Gastroesophageal sphincter (tissue), 3 donors: Measurements from ENCODE around the gene MRPS7.

Source experiments
- POLR2A ChIP-seq, 2 donors: fragments of 450-650 bp; IDR thresholded peaks; one replicate each; pipeline ENCODE4 v1.6.1; 2017; ENCODE audit warnings: antibody characterized with exemption in 2 of 2, mild to moderate bottlenecking in 2 of 2, moderate library complexity in 1 of 2
- POLR2AphosphoS5 ChIP-seq: sonication (generic); formaldehyde crosslinking; IDR thresholded peaks from one replicate; pipeline ENCODE4 v1.6.1; 2017; ENCODE audit warnings: antibody characterized with exemption
- TF ChIP-seq, protein P1 (sequence below), 4 experiments: fragments of 200-600 bp in 2 of 4; fragments of 450-650 bp in 2 of 4; sonication (generic) in 1 of 4; IDR thresholded peaks; one replicate each; pipeline ENCODE4 v1.5.1; 2017 to 2019; ENCODE audit warnings: antibody characterized with exemption in 4 of 4, mild to moderate bottlenecking in 2 of 4, moderate library complexity in 2 of 4

DNA sequence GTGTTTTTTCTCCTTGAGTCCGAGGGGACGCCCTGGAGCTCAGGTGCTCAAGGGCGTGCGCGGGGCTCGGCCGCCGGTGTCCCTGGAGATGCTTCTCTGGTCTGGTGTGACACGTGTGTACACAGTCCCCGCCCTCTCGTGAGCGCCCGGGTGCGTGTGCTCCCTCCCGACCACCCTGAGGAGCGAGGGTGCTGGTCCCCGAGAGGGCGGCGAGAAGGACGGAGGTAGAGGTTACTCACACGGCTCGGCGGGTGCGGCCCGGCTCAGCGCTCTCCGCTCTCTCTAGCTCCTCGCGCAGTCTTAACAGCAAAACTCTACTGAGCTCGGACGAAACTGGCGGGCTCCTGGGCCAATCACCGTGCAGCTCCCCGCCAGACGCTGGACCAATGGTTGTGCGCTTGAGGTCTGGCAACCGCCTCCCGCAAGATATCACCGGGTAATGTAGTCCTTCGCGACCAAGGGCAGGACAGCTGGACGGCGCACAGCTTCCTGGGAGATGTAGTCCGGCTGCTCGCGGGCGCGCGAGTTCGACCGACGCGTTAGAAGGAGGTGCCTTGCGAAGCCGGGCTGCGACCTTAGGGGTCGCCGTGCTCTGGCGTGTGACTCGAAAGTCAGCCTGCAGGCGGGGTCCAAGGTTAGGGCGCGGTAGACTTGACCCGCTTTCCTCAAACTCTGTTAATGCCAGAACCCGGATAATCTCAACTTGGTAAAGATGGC lies 27.6 kb downstream of the MRPS7 start, which contains the start of gene SLC25A19:
- TF ChIP-seq, protein P1, sequence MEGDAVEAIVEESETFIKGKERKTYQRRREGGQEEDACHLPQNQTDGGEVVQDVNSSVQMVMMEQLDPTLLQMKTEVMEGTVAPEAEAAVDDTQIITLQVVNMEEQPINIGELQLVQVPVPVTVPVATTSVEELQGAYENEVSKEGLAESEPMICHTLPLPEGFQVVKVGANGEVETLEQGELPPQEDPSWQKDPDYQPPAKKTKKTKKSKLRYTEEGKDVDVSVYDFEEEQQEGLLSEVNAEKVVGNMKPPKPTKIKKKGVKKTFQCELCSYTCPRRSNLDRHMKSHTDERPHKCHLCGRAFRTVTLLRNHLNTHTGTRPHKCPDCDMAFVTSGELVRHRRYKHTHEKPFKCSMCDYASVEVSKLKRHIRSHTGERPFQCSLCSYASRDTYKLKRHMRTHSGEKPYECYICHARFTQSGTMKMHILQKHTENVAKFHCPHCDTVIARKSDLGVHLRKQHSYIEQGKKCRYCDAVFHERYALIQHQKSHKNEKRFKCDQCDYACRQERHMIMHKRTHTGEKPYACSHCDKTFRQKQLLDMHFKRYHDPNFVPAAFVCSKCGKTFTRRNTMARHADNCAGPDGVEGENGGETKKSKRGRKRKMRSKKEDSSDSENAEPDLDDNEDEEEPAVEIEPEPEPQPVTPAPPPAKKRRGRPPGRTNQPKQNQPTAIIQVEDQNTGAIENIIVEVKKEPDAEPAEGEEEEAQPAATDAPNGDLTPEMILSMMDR (IDR thresholded peaks at IDR 0.05) = peak in 2 of 4 experiments; percentile 13 to 37
- TF ChIP-seq POLR2A (IDR thresholded peaks at IDR 0.05) = peak; percentile 62 to 85
- peak; percentile 77 for TF ChIP-seq POLR2AphosphoS5
